ENCODE measurements around the gene AKT3. TPM values are rescaled to one million over a fixed set of nuclear protein-coding genes. Genes with fewer than 3 reads are reported as not detected.

Gene AKT3
- polyA plus RNA-seq (2011; rRNA removed) (25.9 and 34.9 TPM in 2 replicates), polyA minus RNA-seq (2011; rRNA and poly(A)+ RNA removed) (25.0 and 39.4 TPM in 2 replicates)

- H3K27ac ChIP-seq (ENCODE audit: low read depth, low read length): peak within 1 kb of the TSS; percentile 69
- no peaks in the 10 kb centered on the region for H3K27me3 ChIP-seq (ENCODE audit: control insufficient read depth, insufficient read depth, low read length)
- CTCF ChIA-PET: interaction anchor here (0.6 kb wide), 1 partner anchor 507 kb away, joined by 3 read pairs; no protein-coding TSS in a partner anchor
- peak within 1 kb of the TSS; percentile 73 for H3K4me3 ChIP-seq (ENCODE audit: low read depth, low read length)
- no peak for TF ChIP-seq CTCF (IDR thresholded peaks at IDR 0.05; ENCODE audit: low read depth, low read length)
- no peaks in the 10 kb centered on the region for H3K9me3 ChIP-seq (ENCODE audit: control insufficient read depth, insufficient read depth, low read length)
- POLR2A ChIA-PET: interaction anchor here (1.0 kb wide), 1 partner anchor 216 kb away, joined by 4 read pairs; no protein-coding TSS in a partner anchor
- peak; percentile 36 for DNase-seq (ENCODE audit: low read depth, low spot score)
Measured at GRCh38 chr1:243850202-243850451, at the start of gene AKT3. Gene AKT3, minus strand, starts transcription at chr1:243850243. Its CDS starts 7,073 bp downstream, at chr1:243843170.

GRCh38 chr1:243898278-243898677 lies 48.2 kb upstream of the AKT3 start:
- Histone ChIP-seq H3K27ac (ENCODE audit: low read depth, low read length) (no peak overlapping the region), H3K27me3 (ENCODE audit: control insufficient read depth, insufficient read depth, low read length) (peaks cover 2% of the 10 kb centered on the region), H3K4me3 (ENCODE audit: low read depth, low read length) (no peak overlapping the region), H3K9me3 (ENCODE audit: control insufficient read depth, insufficient read depth, low read length) (no peaks in the 10 kb centered on the region)
- no peak for DNase-seq (ENCODE audit: low read depth, low spot score)
- no peak for TF ChIP-seq CTCF (IDR thresholded peaks at IDR 0.05; ENCODE audit: low read depth, low read length)
- POLR2A ChIA-PET: no interaction called here
- CTCF ChIA-PET: no interaction called here

- no peak for DNase-seq (ENCODE audit: low read depth, low spot score)
- CTCF ChIA-PET: no interaction called here
- POLR2A ChIA-PET: no interaction called here
- Histone ChIP-seq H3K9me3 (ENCODE audit: control insufficient read depth, insufficient read depth, low read length) (no peaks in the 10 kb centered on the region), H3K27ac (ENCODE audit: low read depth, low read length) (no peak overlapping the region), H3K4me3 (ENCODE audit: low read depth, low read length) (no peak overlapping the region), H3K27me3 (ENCODE audit: control insufficient read depth, insufficient read depth, low read length) (peaks cover 2% of the 10 kb centered on the region)
- TF ChIP-seq CTCF (IDR thresholded peaks at IDR 0.05; ENCODE audit: low read depth, low read length): no peak
Measured at GRCh38 chr1:243896313-243896712, 46.3 kb upstream of the AKT3 start.

- no peak for DNase-seq (ENCODE audit: low read depth, low spot score)
- ChIA-PET POLR2A (no interaction called here), CTCF (no interaction called here)
- H3K27ac ChIP-seq (ENCODE audit: low read depth, low read length): no peak overlapping the region
- H3K27me3 ChIP-seq (ENCODE audit: control insufficient read depth, insufficient read depth, low read length): peaks cover 2% of the 10 kb centered on the region
- no peaks in the 10 kb centered on the region; the same call in 1 of the 2 replicates for H3K9me3 ChIP-seq (ENCODE audit: control insufficient read depth, insufficient read depth, low read length)
- H3K4me3 ChIP-seq (ENCODE audit: low read depth, low read length): no peak overlapping the region
- TF ChIP-seq CTCF (IDR thresholded peaks at IDR 0.05; ENCODE audit: low read depth, low read length): no peak
Measured at GRCh38 chr1:243892456-243892855, 42.4 kb upstream of the AKT3 start.

DNA sequence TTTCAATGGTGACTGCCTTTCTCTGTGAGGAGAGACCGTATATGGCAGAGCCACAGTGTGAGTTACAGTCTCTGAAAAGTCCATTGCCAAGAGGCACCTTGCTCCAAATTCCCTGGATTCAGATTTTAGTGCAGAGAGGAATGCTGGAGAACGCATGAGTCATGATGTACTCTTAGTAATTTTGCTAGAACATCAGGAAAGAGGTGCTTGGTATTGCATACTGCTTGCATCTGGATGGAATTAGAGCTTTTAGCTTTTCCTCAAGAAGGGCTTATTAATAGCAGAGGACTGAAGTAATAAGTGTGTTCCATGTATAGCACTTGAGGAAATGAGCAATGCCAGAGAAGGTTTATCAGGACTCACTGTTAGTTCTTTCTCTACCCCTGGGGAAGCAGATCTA lies 40.5 kb upstream of the AKT3 start:
- peak; percentile 20 for DNase-seq (ENCODE audit: low read depth, low spot score)
- no peaks in the 10 kb centered on the region for H3K27me3 ChIP-seq (ENCODE audit: control insufficient read depth, insufficient read depth, low read length)
- ChIA-PET POLR2A (no interaction called here), CTCF (interaction anchor here (0.8 kb wide), 1 partner anchor 383 kb away, joined by 3 read pairs; no protein-coding TSS in a partner anchor)
- TF ChIP-seq CTCF (IDR thresholded peaks at IDR 0.05; ENCODE audit: low read depth, low read length): no peak
- no peaks in the 10 kb centered on the region; the same call in 1 of the 2 replicates for H3K9me3 ChIP-seq (ENCODE audit: control insufficient read depth, insufficient read depth, low read length)
- no peak overlapping the region for H3K27ac ChIP-seq (ENCODE audit: low read depth, low read length)
- no peak overlapping the region for H3K4me3 ChIP-seq (ENCODE audit: low read depth, low read length)
